GM18508 (cell line): ENCODE measurements around the gene CAGE1.
"Not testable (repeated sequence)": the region's sequence is repeated elsewhere in the genome, so short reads cannot be mapped to it uniquely, and the experiment has no call there.

Experiments
- ATAC-seq: cut with Tn5 transposase; IDR thresholded peaks from one replicate; pipeline ENCODE4 v1.9.1; 2021; ENCODE audit warnings: moderate number of reproducible peaks; ENCODE audit not compliant: insufficient read depth, unreplicated experiment

The CAGE1 gene

DNA sequence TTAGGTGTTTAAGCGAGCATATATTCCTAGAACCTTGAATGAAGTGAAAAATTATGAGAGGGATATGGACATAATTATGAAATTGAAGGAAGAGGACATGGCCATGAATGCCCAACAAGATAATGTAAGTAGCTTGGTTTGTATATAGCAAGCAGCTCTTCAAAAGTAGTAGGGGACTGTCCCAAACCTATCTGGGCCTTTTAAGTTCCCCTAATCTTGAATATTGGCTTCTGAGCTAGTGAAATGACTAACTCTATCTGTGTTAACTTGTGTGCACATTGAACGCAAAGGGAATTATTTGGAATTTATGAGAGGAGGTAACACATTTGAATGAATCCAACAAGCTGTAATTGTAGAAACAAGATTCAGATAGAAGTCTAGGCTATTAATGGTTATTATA is 21.8 kb upstream of the CAGE1 start:
- no peak for ATAC-seq

DNA sequence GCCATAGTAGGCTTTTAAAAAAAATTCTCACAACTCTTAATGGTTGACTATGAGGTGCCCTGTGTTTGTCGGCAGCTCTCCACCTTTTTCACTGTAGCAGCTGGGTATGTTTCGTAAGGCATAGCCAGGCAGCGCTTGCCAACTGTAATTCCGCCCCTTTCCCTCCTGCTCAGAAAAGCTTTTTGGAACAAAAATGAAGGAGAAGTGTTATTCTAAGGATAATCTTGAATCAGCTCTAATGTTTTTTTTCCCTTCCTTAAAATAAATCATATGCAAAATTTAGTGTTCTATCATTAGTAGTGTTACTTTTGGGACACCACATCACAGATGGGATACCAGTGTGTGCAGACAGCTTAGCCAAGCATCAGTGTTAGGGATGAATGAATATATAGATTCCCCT is 21.3 kb upstream of the CAGE1 start:
- no peak for ATAC-seq

DNA sequence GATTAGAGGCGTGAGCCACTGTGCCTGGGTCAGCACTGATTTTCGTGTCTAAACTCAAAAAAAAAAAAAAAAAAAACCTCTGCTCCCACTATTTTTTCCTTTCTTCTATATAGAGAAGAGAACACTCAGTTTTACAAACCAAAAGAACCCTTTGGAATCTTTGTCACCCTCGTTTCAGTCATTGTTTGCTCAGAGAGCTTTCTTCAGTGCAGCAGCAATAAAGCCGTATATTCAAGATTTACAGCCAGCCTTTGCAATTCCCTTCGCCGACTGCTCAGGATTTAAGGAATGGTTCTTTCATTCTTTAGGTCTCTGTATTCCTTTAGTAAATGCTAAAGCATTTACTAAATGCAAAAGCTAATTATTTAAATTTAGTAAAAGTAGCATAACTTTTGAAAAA is 20.2 kb upstream of the CAGE1 start:
- ATAC-seq, result no peak

DNA sequence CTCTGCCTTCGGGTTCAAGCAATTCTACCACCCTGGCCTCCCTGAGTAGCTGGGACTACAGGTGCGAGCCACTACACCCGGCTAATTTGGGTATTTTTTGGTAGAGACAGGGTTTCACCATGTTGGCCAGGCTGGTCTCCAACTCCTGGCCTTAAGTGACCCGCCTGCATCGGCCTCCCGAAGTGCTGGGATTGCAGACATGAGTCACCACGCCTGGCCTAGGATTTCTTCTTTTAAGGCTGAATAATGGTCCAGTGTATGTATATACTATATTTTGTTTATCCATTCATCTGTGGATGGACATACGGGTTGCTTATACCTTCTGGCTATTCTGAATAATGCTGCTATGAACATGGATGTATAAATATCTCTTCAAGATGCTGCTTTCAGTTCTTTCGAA is 17.2 kb upstream of the CAGE1 start:
- no peak for ATAC-seq

DNA sequence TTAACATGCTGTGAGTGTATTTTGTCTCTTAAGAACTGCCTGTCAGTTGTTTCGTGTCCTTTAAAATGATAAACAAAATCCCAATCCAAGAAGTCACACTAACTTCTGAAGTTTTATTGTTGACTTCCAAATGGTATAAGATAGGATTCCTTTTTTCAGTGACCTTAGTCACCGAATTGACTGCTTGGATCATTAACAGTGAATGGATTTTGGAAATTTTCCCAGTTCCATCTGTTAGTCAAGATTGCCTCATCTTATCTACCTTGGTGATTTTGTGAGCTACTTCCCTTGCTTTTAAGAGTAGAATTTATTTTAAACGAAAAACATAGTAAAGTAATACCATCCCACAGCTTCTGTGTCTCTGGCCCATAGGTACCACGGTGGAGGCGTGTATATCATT is 15.0 kb upstream of the CAGE1 start:
- no peak for ATAC-seq

DNA sequence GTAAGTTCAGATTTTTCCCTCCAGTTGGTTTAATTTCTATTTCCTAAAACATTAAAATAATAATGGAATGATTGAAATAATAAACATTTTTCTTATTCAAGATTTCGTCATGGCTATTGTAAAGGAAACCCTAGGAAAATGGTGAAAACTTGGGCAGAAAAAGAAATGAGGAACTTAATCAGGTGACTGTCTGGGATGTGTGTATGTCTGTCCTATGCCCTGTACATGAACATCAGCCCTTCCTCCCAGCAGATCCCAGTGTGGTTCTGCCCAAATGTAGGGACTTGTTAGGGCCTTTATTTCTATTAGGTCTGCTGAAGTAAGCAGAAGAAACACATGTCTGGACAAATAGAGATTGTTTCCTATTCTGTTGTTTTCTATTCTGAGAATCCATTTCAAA is 13.2 kb upstream of the CAGE1 start:
- ATAC-seq, result no peak

DNA sequence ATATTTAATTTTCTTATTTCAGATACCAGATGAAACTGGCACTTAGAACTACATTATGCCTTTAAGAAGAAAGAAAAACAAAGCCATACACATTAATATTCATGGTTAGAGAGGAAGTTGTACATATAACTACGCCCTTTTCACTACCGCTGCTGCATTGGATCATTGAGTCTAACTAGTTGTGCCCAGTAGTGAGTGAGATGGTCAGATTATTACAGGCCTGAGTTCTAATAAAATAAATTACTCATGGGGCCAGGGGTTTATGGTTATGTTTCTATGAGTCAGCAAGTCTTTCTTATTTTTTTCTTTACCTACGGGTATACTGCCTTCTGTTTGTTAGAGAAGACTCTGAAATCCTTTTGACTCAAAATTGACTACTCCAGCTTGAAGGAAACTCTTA is 11.5 kb upstream of the CAGE1 start:
- no peak for ATAC-seq

DNA sequence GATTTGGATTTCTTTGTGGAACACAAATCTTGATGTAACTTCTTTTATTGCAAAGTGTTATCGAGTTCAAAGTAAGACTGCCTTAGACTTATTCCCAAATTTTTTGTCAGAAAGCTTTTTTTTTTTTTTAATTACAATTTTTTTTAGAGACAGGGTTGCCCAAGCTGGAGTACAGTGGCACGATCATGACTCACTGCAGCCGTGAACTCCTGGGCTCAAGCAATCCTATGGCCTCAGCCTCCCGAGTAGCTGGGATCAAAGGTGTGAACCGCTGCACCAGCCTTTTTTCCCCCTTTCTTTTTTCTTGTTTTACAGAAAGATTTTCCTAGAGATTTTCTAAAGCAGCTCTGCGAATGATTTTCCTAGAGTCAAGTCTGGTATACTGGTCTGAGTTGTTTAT is 2.9 kb upstream of the CAGE1 start:
- ATAC-seq, result no peak

DNA sequence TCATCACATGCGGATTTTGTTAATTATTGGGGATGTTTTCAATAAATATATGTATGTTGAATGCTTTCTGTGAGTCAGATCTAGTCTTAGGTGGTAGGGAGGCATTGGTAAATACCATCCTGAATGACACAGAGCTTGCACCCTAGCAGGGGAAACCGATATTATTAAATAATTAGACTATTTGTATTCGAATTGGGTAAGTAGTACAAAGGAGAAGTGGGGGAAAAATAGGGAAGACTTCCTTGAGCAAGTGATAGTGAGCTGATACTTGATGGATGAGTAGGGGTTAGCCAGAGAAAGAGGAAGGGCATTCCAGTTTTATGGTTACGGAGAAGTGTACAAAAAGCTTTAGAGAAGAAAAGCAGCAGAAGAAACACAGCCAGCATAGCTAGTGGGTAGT is 1.6 kb upstream of the CAGE1 start:
- no peak for ATAC-seq

DNA sequence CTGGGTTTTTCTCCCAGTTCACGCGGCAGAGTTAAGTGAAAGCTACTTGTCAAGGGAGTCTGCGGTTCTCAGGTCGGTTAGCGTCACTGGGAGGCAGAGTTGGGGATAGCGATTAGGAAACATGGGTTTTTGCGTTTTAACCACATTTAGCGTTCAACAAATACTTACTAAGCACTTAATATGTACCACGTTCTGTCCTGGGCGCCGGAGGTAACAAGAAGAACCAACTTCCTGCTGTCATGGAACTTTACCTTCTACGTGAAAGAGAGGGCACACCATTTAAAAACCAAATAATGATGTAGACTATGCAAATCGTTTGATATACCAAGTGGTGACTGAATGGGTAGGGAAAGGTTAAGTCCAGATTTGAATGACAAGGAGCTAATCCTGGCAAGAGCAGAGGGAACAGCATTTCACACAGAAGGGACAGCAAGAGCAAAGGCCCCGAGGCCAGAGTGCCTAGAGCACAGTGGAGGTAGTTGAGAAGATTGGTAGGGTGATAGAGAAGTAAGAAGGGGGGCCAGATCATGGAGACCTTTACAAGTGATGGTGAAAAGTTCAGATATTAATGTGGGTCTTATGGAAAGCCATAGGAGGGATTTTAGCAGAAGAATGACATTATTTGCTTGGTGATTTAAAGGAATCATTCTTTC is 810 bp upstream of the CAGE1 start:
- peak; percentile 7 for ATAC-seq

DNA sequence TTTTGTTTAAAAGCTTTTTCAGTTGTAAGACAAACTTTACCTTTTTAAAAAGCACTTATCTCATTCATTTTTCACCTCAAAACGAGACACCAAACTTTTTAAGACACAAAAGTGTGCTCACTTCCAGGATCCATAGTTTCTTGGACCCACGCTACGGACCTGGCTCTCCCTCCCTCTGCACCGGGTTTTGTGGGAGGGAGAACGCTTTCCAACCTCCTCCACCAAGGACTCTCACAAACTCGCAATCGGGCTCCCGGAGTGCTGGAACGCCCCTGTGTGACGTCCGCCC is 436 bp downstream of the CAGE1 start:
- no peak for ATAC-seq

DNA sequence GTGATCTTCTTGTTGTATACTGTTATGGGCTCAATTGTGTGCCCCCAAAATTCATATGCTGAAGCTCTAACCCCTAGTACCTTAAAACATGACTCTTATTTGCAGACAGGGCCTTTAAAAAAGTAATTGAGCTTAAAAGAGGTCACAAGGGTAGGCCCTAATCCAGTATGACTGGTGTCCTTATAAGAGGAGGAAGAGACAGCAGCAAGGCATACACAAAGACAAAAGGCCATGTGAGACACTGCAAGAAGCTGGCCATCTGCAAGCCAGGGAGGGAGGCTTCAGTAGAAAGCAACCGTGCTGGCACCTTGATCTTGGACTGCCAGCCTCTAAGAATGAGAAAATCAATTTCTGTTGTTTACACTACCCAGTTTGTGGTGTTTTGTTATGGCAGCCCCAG is 8.4 kb downstream of the CAGE1 start:
- ATAC-seq, result no peak

DNA sequence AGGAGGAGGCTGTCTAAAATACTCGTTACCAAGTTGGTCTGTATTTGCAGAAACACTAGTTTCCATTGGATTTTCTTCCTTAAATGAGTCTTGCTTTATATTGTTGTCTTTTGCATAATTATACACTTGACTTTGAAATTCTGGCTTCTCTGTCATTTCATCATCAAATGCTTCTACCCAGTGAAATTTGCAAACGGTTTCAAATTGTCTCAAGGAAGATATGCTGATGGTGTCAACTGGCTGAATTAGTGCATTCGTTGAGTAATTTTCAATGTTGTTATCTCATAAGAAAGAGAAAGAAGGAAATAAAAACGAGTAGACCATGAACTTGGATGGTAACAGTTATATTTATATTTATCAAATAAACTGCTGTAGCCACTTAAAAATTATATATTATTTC is 10.8 kb downstream of the CAGE1 start:
- ATAC-seq, result no peak

DNA sequence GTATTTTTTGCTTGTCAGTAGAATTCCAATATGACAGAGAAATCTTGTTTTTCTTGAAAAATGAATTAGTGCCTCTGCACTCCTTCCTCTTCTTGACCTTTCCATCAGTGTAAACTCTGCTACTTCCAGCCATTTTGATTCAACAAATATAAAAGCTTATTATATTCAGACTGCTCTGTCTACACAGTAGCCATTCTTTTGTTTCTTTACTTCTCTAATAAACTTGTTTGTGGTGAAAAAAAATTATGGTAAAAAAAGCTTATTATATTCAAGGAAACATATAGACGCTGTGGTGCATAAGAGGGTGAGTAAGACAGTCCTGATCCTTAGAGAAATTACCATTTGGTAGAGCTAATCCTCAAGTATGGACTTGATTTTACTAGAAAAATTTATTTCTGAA is 11.6 kb downstream of the CAGE1 start:
- ATAC-seq, result no peak

DNA sequence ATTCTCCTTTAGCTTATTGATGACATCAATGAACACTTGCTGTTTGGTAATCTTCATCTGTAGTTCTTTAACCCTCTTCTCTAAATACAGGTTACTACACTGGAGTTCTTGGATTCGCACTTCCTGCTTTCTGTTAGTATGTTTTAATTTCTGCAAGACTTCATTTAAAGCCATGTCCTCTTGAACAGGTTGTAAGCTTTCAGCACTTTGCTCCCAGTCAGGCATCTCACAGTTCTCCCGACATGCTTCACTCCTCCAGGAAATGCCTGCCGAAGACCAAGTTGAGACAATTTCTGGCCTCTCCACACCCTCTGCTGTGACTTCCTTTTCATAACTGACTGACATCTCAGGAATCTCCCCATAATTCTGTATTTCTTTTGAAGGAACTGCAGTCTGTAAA is 15.8 kb downstream of the CAGE1 start:
- no peak for ATAC-seq

DNA sequence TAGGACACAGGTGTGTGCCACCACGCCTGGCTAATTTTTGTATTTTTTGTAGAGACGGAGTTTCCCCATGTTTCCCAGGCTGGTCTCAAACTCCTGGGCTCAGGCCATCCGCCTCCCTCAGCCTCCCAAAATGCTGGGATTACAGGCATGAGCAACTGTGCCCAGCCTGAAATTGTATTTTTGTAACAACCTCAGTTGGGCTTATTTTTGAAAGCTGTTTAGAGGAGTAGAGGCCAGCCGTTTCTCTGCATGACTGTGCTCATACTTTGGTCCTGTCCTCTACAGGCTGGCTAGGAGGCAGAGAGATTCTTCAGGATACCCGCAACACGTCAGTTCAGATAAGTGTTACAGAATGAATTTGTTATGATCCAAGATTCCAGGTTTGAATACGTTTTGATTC is 22.1 kb downstream of the CAGE1 start:
- no peak for ATAC-seq

DNA sequence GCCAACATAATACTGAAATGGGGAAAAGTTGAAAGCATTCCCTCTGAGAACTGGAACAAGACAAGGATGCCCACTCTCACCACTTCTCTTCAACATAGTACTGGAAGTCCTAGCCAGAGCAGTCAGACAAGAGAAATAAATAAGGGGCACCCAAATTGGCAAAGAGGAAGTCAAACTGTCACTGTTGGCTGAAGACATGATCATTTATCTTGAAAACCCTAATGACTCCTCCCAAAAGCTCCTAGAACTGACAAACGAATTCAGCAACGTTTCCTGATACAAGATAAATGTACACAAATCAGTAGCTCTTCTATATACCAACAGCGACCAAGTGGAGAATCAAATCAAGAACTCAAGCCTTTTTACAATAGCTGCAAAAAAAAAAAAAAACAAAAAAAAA is 37.6 kb downstream of the CAGE1 start:
- not testable (repeated sequence) for ATAC-seq

DNA sequence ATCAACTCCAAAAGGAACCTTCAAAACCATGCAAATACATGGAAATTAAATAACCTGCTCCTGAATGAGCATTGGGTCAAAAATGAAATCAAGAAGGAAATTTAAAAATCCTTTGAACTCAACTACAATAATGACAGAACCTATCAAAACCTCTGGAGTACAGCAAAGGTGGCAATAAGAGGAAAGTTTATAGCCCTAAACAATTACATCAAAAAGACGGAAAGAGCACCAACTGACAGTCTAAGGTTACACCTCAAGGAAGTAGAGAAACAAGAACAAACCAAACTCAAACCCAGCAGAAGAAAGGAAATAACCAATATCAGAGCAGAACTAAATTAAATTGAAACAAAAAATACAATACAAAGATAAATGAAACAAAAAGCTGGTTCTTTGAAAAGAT is 39.0 kb downstream of the CAGE1 start:
- not testable (repeated sequence) for ATAC-seq

DNA sequence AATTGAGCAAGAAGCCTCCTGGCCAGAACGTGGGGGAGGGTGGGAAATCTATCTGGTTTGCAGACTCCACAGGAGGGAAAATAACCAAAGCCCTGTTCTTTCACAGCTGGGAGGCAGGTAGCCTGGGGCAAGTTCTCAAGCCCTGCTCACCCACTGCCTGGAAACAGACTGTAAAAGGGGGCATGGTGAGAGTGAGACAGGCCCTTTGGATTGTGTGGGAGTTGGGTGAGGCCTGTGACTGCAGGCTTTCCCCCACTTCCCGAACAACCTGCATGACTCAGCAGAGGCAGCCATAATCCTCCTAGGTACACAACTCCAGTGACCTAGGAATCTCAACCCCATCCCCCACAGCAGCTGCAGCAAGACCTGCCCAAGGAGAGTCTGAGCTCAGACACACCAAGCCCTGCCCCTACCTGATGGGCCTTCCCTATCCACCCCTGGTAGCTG is 42.0 kb downstream of the CAGE1 start:
- not testable (repeated sequence) for ATAC-seq

DNA sequence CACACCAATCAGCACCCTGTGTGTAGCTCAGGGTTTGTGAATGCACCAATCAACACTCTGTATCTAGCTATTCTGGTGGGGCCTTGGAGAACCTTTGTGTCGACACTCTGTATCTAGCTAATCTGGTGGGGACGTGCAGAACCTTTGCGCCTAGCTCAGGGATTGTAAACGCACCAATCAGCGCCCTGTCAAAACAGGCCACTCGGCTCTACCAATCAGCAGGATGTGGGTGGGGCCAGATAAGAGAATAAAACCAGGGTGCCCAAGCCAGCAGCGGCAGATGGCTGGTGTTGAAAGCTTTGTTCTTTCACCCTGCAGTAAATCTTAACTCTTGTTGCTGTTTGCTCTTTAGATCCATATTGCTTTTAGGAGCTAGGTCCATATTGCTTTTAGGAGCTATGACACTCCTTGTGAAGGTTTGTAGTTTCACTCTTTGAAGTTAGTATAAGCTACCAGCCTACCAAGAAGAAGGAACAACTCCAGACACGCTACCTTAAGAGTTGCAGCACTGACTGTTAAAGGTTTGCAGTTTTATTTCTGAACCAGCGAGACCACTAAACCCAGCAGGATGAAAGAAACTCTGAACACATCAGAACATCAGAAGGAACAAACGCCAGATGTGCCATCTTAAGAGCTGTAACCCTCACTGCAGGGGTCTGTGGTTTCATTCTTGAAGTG is 44.6 kb downstream of the CAGE1 start:
- ATAC-seq, result not testable (repeated sequence)

DNA sequence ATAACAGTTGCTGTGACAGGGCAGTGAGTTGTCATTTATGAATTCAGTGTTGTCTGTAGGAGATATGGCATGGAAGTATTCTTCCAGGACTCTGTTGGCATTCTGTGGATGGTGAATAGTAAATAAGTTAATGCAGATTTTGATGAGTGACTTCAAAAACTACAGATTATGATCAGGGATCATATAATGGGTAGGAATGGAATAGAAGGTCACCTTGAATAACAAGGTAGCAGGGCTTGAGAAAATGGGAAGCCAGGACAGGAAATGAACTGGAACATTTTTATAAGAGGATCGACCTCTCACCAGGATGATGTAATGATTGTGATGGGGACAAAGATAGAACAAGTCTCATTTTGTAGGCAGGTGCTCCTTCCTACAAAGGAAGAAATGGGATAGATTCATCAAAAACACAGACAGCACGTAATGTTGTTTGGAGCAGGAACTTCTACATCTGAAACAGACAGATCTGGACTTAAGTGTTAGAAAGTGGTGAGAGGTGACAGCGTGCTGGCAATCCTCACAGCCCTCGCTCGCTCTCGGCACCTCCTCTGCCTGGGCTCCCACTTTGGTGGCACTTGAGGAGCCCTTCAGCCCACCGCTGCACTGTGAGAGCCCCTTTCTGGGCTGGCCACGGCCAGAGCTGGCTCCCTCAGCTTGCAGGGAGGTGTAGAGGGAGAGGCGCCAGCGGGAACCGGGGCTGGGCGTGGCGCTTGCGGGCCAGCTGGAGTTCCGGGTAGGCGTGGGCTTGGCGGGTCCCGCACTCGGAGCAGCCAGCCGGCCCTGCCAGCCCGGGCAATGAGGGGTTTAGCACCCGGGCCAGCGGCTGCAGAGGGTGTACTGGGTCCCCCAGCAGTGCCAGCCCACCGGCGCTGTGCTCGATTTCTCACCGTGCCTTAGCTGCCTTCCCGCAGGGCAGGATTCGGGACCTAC is 45.7 kb downstream of the CAGE1 start:
- no peak for ATAC-seq
